ENCODE measurements around the gene CBFB.

- TF ChIP-seq, protein P1, sequence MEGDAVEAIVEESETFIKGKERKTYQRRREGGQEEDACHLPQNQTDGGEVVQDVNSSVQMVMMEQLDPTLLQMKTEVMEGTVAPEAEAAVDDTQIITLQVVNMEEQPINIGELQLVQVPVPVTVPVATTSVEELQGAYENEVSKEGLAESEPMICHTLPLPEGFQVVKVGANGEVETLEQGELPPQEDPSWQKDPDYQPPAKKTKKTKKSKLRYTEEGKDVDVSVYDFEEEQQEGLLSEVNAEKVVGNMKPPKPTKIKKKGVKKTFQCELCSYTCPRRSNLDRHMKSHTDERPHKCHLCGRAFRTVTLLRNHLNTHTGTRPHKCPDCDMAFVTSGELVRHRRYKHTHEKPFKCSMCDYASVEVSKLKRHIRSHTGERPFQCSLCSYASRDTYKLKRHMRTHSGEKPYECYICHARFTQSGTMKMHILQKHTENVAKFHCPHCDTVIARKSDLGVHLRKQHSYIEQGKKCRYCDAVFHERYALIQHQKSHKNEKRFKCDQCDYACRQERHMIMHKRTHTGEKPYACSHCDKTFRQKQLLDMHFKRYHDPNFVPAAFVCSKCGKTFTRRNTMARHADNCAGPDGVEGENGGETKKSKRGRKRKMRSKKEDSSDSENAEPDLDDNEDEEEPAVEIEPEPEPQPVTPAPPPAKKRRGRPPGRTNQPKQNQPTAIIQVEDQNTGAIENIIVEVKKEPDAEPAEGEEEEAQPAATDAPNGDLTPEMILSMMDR (optimal IDR thresholded peaks at IDR 0.05 in 1 of 3, IDR thresholded peaks at IDR 0.05 in 1 of 3, conservative IDR thresholded peaks at IDR 0.05 in 1 of 3; ENCODE audit: extremely low read depth in 1 of 3, insufficient read depth in 2 of 3, low read length in 3 of 3): no peak
- TF ChIP-seq EZH2 (IDR thresholded peaks at IDR 0.05; ENCODE audit: low read length): no peak
Measured at GRCh38 chr16:67091906-67092566, 63.1 kb downstream of the CBFB start.
